ENCODE data around the gene RBFOX2.
"Not testable (repeated sequence)": the region's sequence is repeated elsewhere in the genome, so short reads cannot be mapped to it uniquely, and the experiment has no call there.

The RBFOX2 gene

GRCh38 chr22:36008565-36008964 is 20.1 kb downstream of the RBFOX2 start:
- no peak for DNase-seq (ENCODE audit: low read depth in 2 of 2)

- no peak for DNase-seq (ENCODE audit: low read depth in 2 of 2)
Measured at GRCh38 chr22:36008131-36008530, 20.5 kb downstream of the RBFOX2 start.

DNA sequence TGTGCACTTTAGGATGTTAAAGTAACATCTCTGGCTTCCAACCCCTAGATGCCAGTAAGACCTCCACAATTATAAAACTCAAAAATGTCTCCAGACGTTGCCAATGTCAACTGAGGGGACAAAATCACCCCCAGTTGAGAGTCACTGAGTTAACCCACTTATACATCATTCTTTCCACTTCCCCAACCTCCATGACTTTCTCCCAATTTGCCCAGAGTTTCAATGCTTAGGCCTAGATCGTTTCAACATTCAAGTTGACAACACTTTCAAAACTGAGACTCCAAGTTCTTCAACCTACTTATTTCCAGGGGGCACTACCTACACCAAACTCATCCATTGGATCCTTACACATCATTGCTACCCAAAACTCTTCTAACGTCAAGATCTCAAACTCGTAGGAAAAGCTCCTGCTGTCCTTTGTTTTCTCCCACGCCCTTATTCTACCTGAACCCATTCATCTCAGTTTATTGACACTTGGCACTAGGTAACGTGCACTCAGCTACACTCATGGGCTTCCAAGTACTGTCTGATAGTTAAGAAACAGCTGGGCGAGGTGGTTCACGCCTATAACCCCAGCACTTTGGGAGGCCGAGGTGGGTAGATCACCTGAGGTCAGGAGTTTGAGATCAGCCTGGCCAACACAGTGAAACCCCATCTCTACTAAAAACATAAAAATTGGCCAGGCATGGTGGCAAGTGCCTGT is 24.5 kb downstream of the RBFOX2 start:
- DNase-seq (ENCODE audit: low read depth in 2 of 2): no peak

DNA sequence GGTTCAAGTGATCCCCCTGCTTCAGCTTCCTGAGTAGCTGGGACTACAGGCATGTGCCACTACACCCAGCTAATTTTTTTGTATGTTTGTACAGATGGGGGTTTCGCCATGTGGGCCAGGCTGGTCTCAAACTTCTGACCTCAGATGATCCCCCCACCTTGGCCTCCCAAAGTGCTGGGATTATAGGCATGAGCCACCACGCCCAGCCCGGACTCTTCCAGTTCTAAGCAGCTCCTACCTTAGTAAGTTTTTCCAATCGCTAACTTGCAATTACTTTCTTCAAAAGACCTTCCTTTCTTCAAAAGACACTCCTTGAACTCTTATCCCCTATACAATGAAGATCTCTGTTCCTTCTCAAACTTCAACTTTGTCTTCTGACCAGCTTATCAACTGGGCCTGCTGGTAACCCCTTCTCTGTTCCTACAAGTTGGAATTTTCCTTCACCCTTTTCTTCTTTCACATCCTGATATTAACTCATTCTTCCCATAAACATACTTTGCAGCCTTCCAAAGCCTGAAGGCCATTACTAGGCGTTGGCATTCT is 25.8 kb downstream of the RBFOX2 start:
- no peak for DNase-seq (ENCODE audit: low read depth in 2 of 2)

DNA sequence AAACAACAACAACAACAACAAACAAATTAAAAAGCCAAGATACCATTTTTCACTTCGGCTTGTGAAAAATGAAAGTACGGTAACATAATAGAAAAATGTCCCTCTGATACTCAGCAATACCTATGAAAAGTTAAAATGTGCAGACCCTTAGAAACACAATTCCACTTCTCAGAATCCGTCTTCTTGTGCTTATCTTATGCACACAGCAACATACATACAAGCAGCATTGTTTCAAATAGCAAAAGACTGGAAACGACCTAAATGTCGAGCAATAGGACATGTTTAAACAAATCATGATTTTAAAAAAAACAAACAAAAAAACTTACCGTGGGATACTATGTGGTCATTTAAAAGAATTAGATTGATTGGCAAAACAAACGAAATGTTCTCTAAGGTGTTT is 26.5 kb downstream of the RBFOX2 start:
- no peak for DNase-seq (ENCODE audit: low read depth in 2 of 2)

- no peak for DNase-seq (ENCODE audit: low read depth in 2 of 2)
Measured at GRCh38 chr22:35998748-35999147, 29.9 kb downstream of the RBFOX2 start.

- no peak for DNase-seq (ENCODE audit: low read depth in 2 of 2)
Measured at GRCh38 chr22:35997438-35997837, 31.2 kb downstream of the RBFOX2 start.

DNA sequence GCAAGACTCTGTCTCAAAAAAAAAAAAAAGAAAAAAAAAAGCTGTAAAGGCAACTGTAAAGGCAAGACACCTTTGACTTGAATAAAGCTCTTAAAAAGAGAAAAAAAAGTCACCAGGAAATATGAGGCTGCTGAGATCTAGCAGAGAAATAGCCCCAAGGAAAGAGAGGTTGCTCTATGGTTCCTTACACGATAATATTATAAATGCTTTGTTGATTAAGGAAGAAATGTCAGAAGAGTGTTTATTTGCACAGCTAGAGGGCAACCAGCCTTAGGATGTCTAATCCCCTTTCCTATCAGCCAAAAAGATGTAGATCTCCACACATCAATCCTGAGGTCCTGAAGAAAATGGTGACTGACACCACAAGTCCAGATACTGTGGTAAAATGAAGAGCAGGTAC is 32.0 kb downstream of the RBFOX2 start:
- no peak for DNase-seq (ENCODE audit: low read depth in 2 of 2)

DNA sequence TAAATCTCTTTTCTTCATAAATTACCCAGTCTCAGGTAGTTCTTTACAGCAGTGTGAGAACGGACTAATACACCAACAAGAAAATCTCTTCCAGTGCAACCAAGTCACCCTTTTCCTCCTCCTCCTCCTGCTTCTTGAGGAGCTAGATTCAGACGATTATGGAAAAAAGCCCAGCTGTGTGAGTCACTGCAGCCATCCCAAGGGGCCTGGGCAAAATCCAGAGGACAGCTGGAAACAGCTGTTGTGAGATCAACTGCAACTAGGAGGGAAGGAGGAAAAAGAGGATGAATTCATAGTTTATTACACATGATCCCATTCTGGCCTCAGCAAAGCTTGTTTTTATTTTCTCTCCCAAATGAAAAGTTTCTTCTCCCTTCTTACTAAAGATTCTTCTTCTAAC is 32.9 kb downstream of the RBFOX2 start:
- DNase-seq (ENCODE audit: low read depth in 2 of 2): no peak

DNA sequence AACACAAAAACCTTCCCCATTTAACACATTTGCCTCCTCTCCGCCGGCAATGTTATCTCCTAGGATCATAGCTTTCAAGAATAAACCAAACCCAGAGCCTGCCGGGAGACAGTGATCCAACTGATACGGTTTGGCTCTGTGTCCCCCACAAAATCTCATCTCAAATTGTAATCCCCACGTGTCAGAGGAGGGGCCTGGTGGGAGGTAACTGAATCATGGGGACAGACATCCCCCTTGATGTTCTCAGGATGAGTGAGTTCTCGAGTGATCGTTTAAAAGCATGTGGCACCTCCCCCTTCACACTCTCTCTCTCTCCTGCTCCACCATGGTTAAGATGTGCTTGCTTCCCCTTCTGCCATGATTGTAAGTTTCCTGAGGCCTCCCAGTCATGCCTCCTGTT is 33.3 kb downstream of the RBFOX2 start:
- DNase-seq (ENCODE audit: low read depth in 2 of 2): no peak

DNA sequence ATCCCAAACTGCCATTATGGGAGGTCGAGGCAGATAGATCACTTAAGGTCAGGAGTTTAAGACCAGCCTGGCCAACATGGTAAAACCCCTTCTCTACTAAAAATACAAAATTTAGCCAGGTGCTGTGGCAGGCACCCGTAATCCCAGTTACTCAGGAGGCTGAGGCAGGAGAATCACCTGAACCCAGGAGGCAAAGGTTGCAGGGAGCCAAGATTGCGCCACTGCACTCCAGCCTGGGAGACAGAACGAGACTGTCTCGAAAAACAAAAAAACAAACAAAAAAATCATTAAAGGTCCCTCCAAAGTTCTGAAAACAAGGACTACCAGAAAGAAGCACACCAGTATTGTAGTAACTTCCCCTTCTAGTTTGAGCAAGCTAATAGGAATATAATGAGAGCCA is 34.9 kb downstream of the RBFOX2 start:
- DNase-seq (ENCODE audit: low read depth in 2 of 2): not testable (repeated sequence)

DNA sequence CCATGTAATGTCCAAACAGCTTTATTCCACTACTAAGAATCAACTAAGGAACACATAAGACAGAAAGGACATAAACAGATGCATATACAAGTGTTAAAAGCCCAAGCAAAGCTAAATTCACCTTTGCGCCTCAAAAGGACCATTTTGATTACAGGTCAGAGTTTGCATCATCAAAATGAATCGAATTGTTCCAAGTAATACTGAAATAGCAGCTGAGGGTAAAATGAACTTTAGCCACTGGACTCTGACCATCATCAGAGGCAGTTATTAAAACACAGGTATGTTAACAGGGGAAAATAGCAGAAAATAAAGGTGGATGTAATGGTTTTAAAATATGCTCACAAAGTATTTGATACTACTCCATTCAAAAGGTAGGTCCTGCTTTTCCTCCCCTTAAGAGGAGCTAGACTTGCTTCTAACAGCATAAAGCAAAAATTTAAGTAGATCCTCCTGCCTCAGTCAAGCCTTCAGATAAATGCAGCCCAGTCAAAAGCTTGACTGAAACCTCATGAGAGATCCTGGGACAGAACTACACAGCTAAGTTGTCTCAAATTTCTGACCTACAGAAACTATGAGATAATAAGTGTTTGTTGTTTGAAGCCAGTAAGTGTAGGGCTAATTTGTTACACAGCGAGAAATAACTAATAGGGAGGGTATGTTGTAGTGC is 35.4 kb downstream of the RBFOX2 start:
- no peak for DNase-seq (ENCODE audit: low read depth in 2 of 2)

- DNase-seq (ENCODE audit: low read depth in 2 of 2): no peak
Measured at GRCh38 chr22:35991168-35991567, 37.5 kb downstream of the RBFOX2 start.

- DNase-seq (ENCODE audit: low read depth in 2 of 2): no peak
Measured at GRCh38 chr22:35988030-35988429, 40.6 kb downstream of the RBFOX2 start.

DNA sequence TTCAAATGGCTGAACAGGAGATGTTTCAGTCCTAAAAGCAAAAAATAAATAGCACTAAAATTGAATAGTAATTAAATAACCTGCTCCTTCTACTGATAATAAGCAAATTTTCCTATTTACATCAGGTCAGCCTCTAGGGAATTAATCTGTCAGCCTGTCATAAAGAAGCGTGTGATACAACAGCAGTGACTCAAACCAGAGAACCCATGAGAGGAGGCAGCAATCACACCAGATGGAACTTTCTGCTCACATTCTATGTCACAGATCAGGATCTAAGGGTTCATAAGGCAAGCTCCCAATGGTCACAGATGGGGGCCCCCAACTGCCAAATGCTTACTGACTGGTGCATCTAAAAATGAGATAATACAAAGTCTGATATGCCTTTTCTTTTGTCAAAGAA is 41.1 kb downstream of the RBFOX2 start:
- no peak for DNase-seq (ENCODE audit: low read depth in 2 of 2)

DNA sequence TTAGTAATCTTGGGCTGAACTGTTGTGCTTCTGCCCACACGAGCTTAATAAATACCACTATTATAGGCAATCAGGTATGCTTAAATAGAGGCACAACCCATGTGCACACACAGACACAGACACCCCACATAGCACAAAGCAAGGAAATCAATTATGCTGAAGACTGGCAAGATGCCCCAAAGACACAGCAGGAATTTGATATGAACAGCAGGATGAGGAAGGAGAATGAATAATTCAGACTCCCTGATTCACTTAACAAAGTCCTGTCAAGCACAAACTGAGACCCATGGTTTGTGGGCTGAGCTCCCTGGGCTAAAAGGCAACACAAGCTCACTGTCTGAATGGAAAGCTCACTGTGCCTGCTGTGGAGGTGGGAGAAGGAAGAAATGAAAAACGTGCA is 42.5 kb downstream of the RBFOX2 start:
- DNase-seq (ENCODE audit: low read depth in 2 of 2): no peak

GRCh38 chr22:35985371-35985770 is 43.3 kb downstream of the RBFOX2 start:
- DNase-seq (ENCODE audit: low read depth in 2 of 2): no peak

DNA sequence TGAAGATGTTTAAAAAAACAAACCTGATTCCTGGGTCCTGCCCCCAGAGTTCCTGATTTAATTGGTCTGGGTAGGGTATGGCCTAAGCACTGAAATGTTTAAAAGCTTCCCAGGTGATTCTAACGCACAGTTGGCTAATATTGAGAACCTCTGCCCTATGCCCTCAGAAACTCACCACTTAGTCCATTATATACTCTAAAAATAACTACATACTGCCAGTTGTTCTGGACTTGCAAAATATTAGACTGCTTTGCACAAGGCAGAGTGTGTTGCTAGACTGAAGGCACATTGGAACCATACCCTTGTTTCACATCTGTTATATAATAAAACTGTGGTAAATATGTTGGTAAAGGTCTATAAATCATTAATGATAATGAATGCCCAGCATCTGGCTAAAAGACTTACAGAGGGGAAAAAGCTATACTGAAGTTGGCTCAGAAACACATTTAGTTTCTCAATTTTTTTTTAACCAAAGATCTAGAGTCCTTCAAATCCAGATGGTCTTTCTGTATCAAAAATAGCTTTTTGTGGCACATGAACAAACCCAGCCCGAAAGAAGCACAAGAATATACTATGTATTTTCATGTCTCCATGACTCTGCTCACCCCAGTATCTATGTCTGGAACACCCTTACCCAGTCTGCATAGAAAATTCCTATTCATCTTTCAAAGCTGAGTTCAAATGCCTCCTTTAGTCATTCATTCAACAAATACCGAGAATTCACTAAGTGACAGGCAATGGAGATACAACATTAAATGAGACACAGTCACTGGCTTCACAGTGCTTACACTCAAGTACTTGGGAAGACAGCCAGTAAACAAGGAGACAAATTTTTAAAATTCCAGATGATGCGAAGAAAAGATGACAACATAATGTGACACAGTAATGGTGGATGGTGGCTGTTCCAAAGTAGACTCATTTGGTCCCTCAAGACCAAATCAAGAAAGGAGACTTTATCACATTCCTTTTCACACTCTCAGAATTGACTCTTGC is 44.1 kb downstream of the RBFOX2 start:
- DNase-seq (ENCODE audit: low read depth in 2 of 2): no peak

GRCh38 chr22:35981900-35982299 is 46.7 kb downstream of the RBFOX2 start:
- no peak for DNase-seq (ENCODE audit: low read depth in 2 of 2)

- DNase-seq (ENCODE audit: low read depth in 2 of 2): no peak
Measured at GRCh38 chr22:35978889-35979288, 49.7 kb downstream of the RBFOX2 start.

- no peak for DNase-seq (ENCODE audit: low read depth in 2 of 2)
Measured at GRCh38 chr22:35978201-35978600, 50.4 kb downstream of the RBFOX2 start.

DNA sequence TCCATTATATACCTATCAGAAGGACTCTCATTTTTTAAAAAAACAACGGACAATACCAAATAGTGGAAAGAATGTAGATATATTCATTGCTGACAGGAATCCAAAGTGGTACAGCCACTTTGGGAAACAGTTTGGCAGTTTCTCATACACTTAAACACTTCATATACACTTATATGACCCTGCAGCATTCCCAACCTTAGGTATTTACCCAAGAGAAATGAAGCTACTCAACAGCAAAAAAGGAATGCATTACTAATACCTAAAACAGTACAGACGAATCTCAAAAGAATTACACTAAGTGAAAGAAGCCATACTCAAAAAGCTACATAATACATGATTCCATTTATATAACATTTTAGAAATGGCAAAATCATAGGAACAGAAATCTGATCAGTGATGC is 51.5 kb downstream of the RBFOX2 start:
- DNase-seq (ENCODE audit: low read depth in 2 of 2): no peak
